Left ventricle myocardium inferior (tissue), 1 donor: ENCODE data around the gene IGF1R. TPM values are rescaled to one million over a fixed set of nuclear protein-coding genes. Genes with fewer than 3 reads are reported as not detected.
A peak's percentile ranks its signal among the peaks of the same experiment; 100 is the strongest.

Experiments
- DNase-seq: peaks from one replicate; pipeline ENCODE4 v3.0.0-alpha.2; 2020
- H3K27ac ChIP-seq: fragments of 200-600 bp; replicated peaks from 2 replicates; pipeline ENCODE4 v1.8.0; 2021
- H3K27me3 ChIP-seq: fragments of 200-600 bp; 2 replicates; pipeline ENCODE4 v1.8.0; 2021; ENCODE audit warnings: low read depth
- H3K36me3 ChIP-seq: fragments of 200-600 bp; 2 replicates; pipeline ENCODE4 v1.8.0; 2021
- H3K4me1 ChIP-seq: fragments of 200-600 bp; 2 replicates; pipeline ENCODE4 v1.8.0; 2021
- H3K4me3 ChIP-seq: fragments of 200-600 bp; 2 replicates; pipeline ENCODE4 v1.8.0; 2021; ENCODE audit warnings: mild to moderate bottlenecking, moderate library complexity
- H3K9me3 ChIP-seq: fragments of 200-600 bp; replicated peaks from 2 replicates; pipeline ENCODE4 v1.8.0; 2021
- intact Hi-C: fragments of 100-400 bp; cut with micrococcal nuclease; formaldehyde crosslinking; loops from one replicate; pipeline ENCODE4 v1.11.0; 2022
- total RNA-seq: library from RNA; stranded (reverse); fragmentation: NEBNext Ultra II Directional; extraction: Animal tissue kit (Norgen Biotek cat#: 25700); gene quantifications from one replicate; pipeline ENCODE4 v1.2.1, GENCODE V29; 2021
- TF ChIP-seq, protein P1 (sequence below): fragments of 200-600 bp; IDR thresholded peaks from 2 replicates; pipeline ENCODE4 v1.8.0; 2021; ENCODE audit warnings: antibody characterized with exemption, mild to moderate bottlenecking, borderline replicate concordance
- donor health status: DM: no; HTN: yes; CAD: no; lungs with severe emphysema.

The IGF1R gene
- total RNA-seq, 1 donor from 2014 or later: 37.2 TPM

DNA sequence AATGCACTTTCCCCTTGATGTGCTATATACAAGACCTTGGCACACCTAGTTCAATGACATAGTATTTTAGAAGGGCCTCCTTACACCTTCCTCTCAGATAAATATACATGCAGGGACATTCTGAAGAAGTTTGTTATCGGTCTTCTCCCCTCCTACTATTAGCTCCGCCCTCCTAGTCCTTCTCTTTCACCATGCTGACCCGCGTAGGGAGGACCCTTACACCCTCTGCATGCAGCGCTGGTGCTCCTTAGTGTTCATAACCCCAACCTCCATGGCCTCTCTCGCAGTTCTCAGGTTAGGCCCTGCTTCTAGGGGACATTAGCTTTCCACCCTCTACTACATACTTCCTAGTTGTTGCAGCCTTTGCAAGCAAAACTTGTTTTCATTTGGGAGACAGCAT is 212.8 kb downstream of the IGF1R start:
- Histone ChIP-seq H3K36me3 (no peaks in the 10 kb centered on the region), H3K27me3 (no peaks in the 10 kb centered on the region), H3K9me3 (no peaks in the 10 kb centered on the region), H3K4me1 (peaks cover 72% of the 10 kb centered on the region), H3K27ac (no peak overlapping the region), H3K4me3 (no peak overlapping the region)
- no peak for DNase-seq
- intact Hi-C loops: loop anchor here (5.0 kb wide), 1 partner anchor 211 kb away; no protein-coding TSS in a partner anchor
- TF ChIP-seq, protein P1, sequence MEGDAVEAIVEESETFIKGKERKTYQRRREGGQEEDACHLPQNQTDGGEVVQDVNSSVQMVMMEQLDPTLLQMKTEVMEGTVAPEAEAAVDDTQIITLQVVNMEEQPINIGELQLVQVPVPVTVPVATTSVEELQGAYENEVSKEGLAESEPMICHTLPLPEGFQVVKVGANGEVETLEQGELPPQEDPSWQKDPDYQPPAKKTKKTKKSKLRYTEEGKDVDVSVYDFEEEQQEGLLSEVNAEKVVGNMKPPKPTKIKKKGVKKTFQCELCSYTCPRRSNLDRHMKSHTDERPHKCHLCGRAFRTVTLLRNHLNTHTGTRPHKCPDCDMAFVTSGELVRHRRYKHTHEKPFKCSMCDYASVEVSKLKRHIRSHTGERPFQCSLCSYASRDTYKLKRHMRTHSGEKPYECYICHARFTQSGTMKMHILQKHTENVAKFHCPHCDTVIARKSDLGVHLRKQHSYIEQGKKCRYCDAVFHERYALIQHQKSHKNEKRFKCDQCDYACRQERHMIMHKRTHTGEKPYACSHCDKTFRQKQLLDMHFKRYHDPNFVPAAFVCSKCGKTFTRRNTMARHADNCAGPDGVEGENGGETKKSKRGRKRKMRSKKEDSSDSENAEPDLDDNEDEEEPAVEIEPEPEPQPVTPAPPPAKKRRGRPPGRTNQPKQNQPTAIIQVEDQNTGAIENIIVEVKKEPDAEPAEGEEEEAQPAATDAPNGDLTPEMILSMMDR: no peak

- Histone ChIP-seq H3K27me3 (no peaks in the 10 kb centered on the region), H3K36me3 (no peaks in the 10 kb centered on the region), H3K4me3 (no peak overlapping the region), H3K9me3 (no peaks in the 10 kb centered on the region), H3K4me1 (peaks cover 75% of the 10 kb centered on the region), H3K27ac (no peak overlapping the region)
- intact Hi-C loops: loop anchor here (5.0 kb wide), 1 partner anchor 208 kb away; no protein-coding TSS in a partner anchor
- no peak for DNase-seq
- TF ChIP-seq, protein P1: no peak
Observed at GRCh38 chr15:98863983-98864382, 215.6 kb downstream of the IGF1R start.

DNA sequence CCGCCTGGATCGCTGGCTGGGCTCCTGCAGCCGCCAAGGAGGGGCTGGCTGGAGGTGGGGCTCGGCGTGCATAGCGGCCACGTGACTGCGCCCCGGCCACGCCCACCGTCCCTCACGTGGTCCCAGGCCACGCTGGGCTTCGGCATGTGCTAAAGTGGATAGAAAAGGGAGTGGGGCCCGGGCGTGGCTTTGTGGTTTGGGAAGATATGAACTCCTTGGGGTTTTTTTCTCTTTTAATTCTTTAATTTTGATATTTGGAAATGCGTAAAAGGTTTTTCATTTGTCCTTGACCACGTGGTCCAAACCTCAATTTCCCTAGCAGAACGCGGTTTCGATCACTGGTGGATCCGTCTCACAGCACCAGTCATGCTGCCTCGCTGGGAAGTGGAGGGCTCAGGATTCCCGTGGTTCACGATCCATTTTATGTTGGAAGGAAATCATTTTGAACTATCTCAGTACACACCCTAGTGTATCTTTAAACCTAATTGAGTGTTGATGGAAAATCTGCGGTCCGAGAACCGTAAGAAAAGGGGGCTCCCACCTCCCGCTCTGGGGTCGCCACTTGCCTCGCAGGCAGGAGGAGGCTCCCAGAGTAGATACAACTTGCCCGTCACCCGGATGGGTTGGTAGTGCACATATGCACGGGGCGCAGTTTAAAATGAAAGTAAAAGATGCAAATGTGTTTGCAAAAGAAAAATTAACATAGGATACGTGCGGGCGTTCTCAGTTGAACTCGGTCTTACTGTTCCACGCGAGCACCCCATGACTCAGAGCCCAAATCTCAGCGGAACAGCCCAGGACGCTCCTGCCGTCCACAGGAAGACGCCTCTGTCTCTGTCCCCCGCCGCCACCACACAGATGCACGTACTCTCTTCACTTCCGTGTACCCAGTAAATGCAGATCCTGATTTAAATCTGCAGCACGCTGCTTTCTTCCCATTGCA is 217.3 kb downstream of the IGF1R start:
- Histone ChIP-seq H3K9me3 (no peaks in the 10 kb centered on the region), H3K27me3 (no peaks in the 10 kb centered on the region), H3K4me3 (peak overlapping the region; percentile 70), H3K4me1 (peaks cover 78% of the 10 kb centered on the region), H3K27ac (peak overlapping the region; percentile 80), H3K36me3 (no peaks in the 10 kb centered on the region)
- peak; percentile 79 for DNase-seq
- intact Hi-C loops: no loop called here
- TF ChIP-seq, protein P1: no peak

DNA sequence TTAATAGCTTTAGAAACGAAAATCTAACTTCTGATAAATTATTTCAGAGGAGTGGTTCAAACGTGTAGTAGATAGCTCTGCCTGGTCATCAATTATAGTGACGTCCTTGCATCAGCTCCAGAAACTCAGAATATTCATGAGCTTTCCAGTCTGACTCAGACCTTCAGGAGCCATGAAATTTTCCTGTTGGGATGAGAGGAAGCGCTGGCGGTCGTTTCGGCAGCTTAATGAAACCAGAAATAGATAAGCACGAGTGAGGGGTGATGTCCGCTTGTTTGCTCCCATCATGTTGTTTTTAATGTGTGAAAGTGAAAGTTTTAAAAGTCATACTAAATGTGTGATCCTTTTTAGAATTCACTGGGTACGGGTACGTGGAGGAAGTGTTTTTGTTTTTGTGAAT is 218.2 kb downstream of the IGF1R start:
- Histone ChIP-seq H3K4me1 (peaks cover 84% of the 10 kb centered on the region), H3K27ac (peak overlapping the region; percentile 80), H3K27me3 (no peaks in the 10 kb centered on the region), H3K9me3 (no peaks in the 10 kb centered on the region), H3K36me3 (no peaks in the 10 kb centered on the region), H3K4me3 (peak overlapping the region; percentile 70)
- TF ChIP-seq, protein P1: no peak
- intact Hi-C loops: no loop called here
- DNase-seq: no peak

GRCh38 chr15:98868564-98868963 is 220.2 kb downstream of the IGF1R start:
- Histone ChIP-seq H3K9me3 (no peaks in the 10 kb centered on the region), H3K27ac (peak overlapping the region; percentile 4), H3K36me3 (no peaks in the 10 kb centered on the region), H3K4me1 (peaks cover 85% of the 10 kb centered on the region), H3K27me3 (no peaks in the 10 kb centered on the region), H3K4me3 (no peak overlapping the region)
- TF ChIP-seq, protein P1: no peak
- DNase-seq: no peak
- intact Hi-C loops: no loop called here
